K562 (cell line): ENCODE measurements around the gene SHANK1. TPM values are rescaled to one million over a fixed set of nuclear protein-coding genes. Genes with fewer than 3 reads are reported as not detected.

Experiments
- ARHGAP35 ChIP-seq: fragments of 450-650 bp; IDR thresholded peaks from 2 replicates; pipeline ENCODE4 v1.6.1; 2018; ENCODE audit not compliant: partially characterized antibody
- ARNT ChIP-seq, 2 experiments: fragments of 450-650 bp; IDR thresholded peaks; 2 replicates each; pipeline ENCODE4 v1.6.1; 2016; ENCODE audit warnings: mild to moderate bottlenecking in 1 of 2
- ATF6 ChIP-seq: sonication (generic); formaldehyde crosslinking; IDR thresholded peaks from 2 replicates; pipeline ENCODE4 v1.4.0; 2020; ENCODE audit warnings: mild to moderate bottlenecking, missing genetic modification reagents
- E2F5 ChIP-seq: sonication (generic); formaldehyde crosslinking; IDR thresholded peaks from 2 replicates; pipeline ENCODE4 v1.8.0; 2022; ENCODE audit warnings: mild to moderate bottlenecking, missing genetic modification reagents
- GMEB1 ChIP-seq: fragments of 250-450 bp; sonication (Bioruptor Pico); IDR thresholded peaks from 2 replicates; pipeline ENCODE4 v1.4.0; 2020; ENCODE audit warnings: mild to moderate bottlenecking
- KDM1A ChIP-seq, 2 experiments: fragments of 450-650 bp; IDR thresholded peaks; 2 replicates each; pipeline ENCODE4 v1.6.1; 2016; ENCODE audit warnings: mild to moderate bottlenecking in 2 of 2
- MBD2 ChIP-seq: sonication (generic); IDR thresholded peaks from 2 replicates; pipeline ENCODE4 v1.6.1; 2016; ENCODE audit warnings: low read depth, borderline replicate concordance
- PTTG1 ChIP-seq: fragments of 450-650 bp; IDR thresholded peaks from 2 replicates; pipeline ENCODE4 v1.6.1; 2016; ENCODE audit warnings: low read depth, mild to moderate bottlenecking, missing genetic modification characterization, missing compliant biosample characterization
- TFAP4 ChIP-seq: sonication (generic); formaldehyde crosslinking; IDR thresholded peaks from 2 replicates; pipeline ENCODE4 v1.8.0; 2022; ENCODE audit warnings: missing genetic modification reagents, mild to moderate bottlenecking, moderate library complexity, borderline replicate concordance
- THRAP3 ChIP-seq: fragments of 450-650 bp; IDR thresholded peaks from 2 replicates; pipeline ENCODE4 v1.6.1; 2016; ENCODE audit warnings: mild to moderate bottlenecking, inconsistent platforms, borderline replicate concordance
- WHSC1 ChIP-seq: IDR thresholded peaks from one replicate; pipeline ENCODE4 v1.6.1; 2012; ENCODE audit warnings: low read length, control low read depth, inconsistent platforms
- ZBTB49 ChIP-seq: sonication (generic); formaldehyde crosslinking; IDR thresholded peaks from 2 replicates; pipeline ENCODE4 v1.8.0; 2022; ENCODE audit warnings: missing genetic modification reagents, mild to moderate bottlenecking, borderline replicate concordance
- ZNF277 ChIP-seq: fragments of 250-450 bp; sonication (Bioruptor Pico); IDR thresholded peaks from 2 replicates; pipeline ENCODE4 v1.8.0; 2022; ENCODE audit warnings: inconsistent platforms, mild to moderate bottlenecking, moderate library complexity, borderline replicate concordance
- polyA plus RNA-seq, 8 experiments: library from polyadenylated mRNA; depleted of rRNA in 4 of 8; stranded (reverse) in 5 of 8; unstranded in 3 of 8; fragments of >200 nt; fragmentation: Nextera tagmentation in 2 of 8; fragmentation: Illumina TruSeq in 1 of 8; extraction: Ambion mirVana in 2 of 8; extraction: Trizol in 1 of 8; gene quantifications; 2 replicates each; pipeline versions ENCODE4 v1.2.1 to v1.2.3, GENCODE V29; 2011 to 2014; ENCODE audit warnings: inconsistent platforms in 1 of 8, missing spikeins in 1 of 8
- total RNA-seq, 7 experiments: library from RNA; depleted of rRNA in 6 of 7; stranded (reverse); fragments of >200 nt in 6 of 7; fragmentation: Illumina TruSeq in 2 of 7; extraction: Trizol in 2 of 7; gene quantifications; 2 replicates each; pipeline versions ENCODE4 v1.2.1 to v1.2.3, GENCODE V29; 2011 to 2021; ENCODE audit warnings: low replicate concordance in 1 of 7

Gene SHANK1
- total and polyA plus RNA-seq, 9 of the 15 experiments (the other 6 are each of a cell fraction or from before 2014, with no cell fraction given): 0.33 to 1.3 (median 0.55) TPM; not detected in 2

GRCh38 chr19:50741179-50741933 lies 21.8 kb upstream of the SHANK1 start (continued):
- TF ChIP-seq TFAP4 (CRISPR knock-in tag): peak; percentile 32; the same call in 1 of the 2 replicates
- TF ChIP-seq PTTG1 (tag): no peak
- no peak for TF ChIP-seq ARNT (IDR thresholded peaks at IDR 0.05)
- no peak for TF ChIP-seq E2F5 (CRISPR knock-in tag)
- no peak for TF ChIP-seq WHSC1
- TF ChIP-seq THRAP3: no peak
- no peak for TF ChIP-seq GMEB1
- 0 out of 2 replicates have a peak, but pooled peaks have one; percentile 12 for TF ChIP-seq MBD2
- TF ChIP-seq ATF6 (CRISPR knock-in tag): no peak
- TF ChIP-seq KDM1A (IDR thresholded peaks at IDR 0.05): peak; percentile 67 to 83
- TF ChIP-seq ZBTB49 (CRISPR knock-in tag): no peak
- no peak for TF ChIP-seq ZNF277
- no peak for TF ChIP-seq ARHGAP35
